ENCODE results near the gene MARVELD2. TPM values are rescaled to one million over a fixed set of nuclear protein-coding genes. Genes with fewer than 3 reads are reported as not detected.

Gene MARVELD2
- polyA plus RNA-seq, 10 donors, result 0.09 to 1.1 (median 0.28) TPM

GRCh38 chr5:69492923-69493395 is 78.0 kb downstream of the MARVELD2 start:
- DNase-seq, result peak in 1 of 3 donors; percentile 6

- DNase-seq, result peak in 2 of 3 donors; percentile 17 to 56
These were observed 78.6 kb downstream of the MARVELD2 start for GRCh38 chr5:69493396-69494133.

Other genes starting within 250 kb of the MARVELD2 start
- gene CCNB1, start 248.0 kb upstream of the MARVELD2 start, polyA plus RNA-seq (ENCODE audit: insufficient read length in 10 of 10), result 10 to 100 TPM; 26.5 to 62.6 (median 40.0) TPM
- 10 to 100 TPM; 10.3 to 20.3 (median 15.4) TPM for gene CENPH, start 225.5 kb upstream of the MARVELD2 start, polyA plus RNA-seq (ENCODE audit: insufficient read length in 10 of 10)
- 10 to 100 TPM; 17.6 to 28.1 (median 20.9) TPM for gene CDK7, start 180.2 kb upstream of the MARVELD2 start, polyA plus RNA-seq (ENCODE audit: insufficient read length in 10 of 10)
- gene CCDC125, start 82.3 kb upstream of the MARVELD2 start, polyA plus RNA-seq (ENCODE audit: insufficient read length in 10 of 10), result 1 to 10 TPM; 2.9 to 6.3 (median 4.0) TPM
- gene AK6, start 45.6 kb upstream of the MARVELD2 start, polyA plus RNA-seq (ENCODE audit: insufficient read length in 10 of 10), result 10 to 100 TPM; 36.6 to 57.2 (median 48.0) TPM
- gene TAF9, start 45.6 kb upstream of the MARVELD2 start, polyA plus RNA-seq (ENCODE audit: insufficient read length in 10 of 10), result 10 to 100 TPM; 32.7 to 43.8 (median 40.1) TPM
- 10 to 100 TPM; 21.8 to 31.7 (median 26.3) TPM for gene RAD17, start 45.3 kb upstream of the MARVELD2 start, polyA plus RNA-seq (ENCODE audit: insufficient read length in 10 of 10)
- 1 to 10 TPM in 9 of 10 donors, under 1 TPM in 1; 0.81 to 5.2 (median 2.1) TPM for gene OCLN, start 77.7 kb downstream of the MARVELD2 start, polyA plus RNA-seq (ENCODE audit: insufficient read length in 10 of 10)
- gene GTF2H2C, start 145.1 kb downstream of the MARVELD2 start, polyA plus RNA-seq (ENCODE audit: insufficient read length in 10 of 10), result 10 to 100 TPM; 22.4 to 53.3 (median 28.1) TPM

Measured in muscle of back (tissue), 11 donors.